T follicular helper cell (primary cell): ENCODE data around the gene CNDP1.

Source experiments
- DNase-seq: peaks from one replicate; pipeline ENCODE4 v3.0.0-alpha.2; 2020; ENCODE audit warnings: low read depth

Gene CNDP1

GRCh38 chr18:74582642-74583041 lies 48.3 kb downstream of the CNDP1 start:
- no peak for DNase-seq

- DNase-seq, result no peak
Observed at GRCh38 chr18:74587441-74587840, 53.1 kb downstream of the CNDP1 start.

- no peak for DNase-seq
Observed at GRCh38 chr18:74589021-74589420, 54.7 kb downstream of the CNDP1 start.

- no peak for DNase-seq
Observed at GRCh38 chr18:74589811-74590210, 55.5 kb downstream of the CNDP1 start.

- DNase-seq, result no peak
Observed at GRCh38 chr18:74590671-74591070, 56.4 kb downstream of the CNDP1 start.

GRCh38 chr18:74595431-74595830 lies 61.1 kb downstream of the CNDP1 start:
- DNase-seq, result no peak

GRCh38 chr18:74597034-74597661 lies 62.8 kb downstream of the CNDP1 start:
- DNase-seq, result peak; percentile 50

GRCh38 chr18:74597662-74598349 lies 63.5 kb downstream of the CNDP1 start, which contains the start of gene ZNF407:
Gene ZNF407 (plus strand): TSS chr18:74597870. CDS start chr18:74631020, 33,150 bp downstream.
- peak; percentile 78 for DNase-seq

GRCh38 chr18:74598350-74599001 lies 64.2 kb downstream of the CNDP1 start:
- peak; percentile 57 for DNase-seq

- DNase-seq, result no peak
Observed at GRCh38 chr18:74604361-74604760, 70.1 kb downstream of the CNDP1 start.

GRCh38 chr18:74604774-74605173 lies 70.5 kb downstream of the CNDP1 start:
- no peak for DNase-seq

- no peak for DNase-seq
Observed at GRCh38 chr18:74608681-74609080, 74.4 kb downstream of the CNDP1 start.

- no peak for DNase-seq
Observed at GRCh38 chr18:74609535-74609934, 75.2 kb downstream of the CNDP1 start.

- DNase-seq, result no peak
Observed at GRCh38 chr18:74610051-74610615, 75.8 kb downstream of the CNDP1 start.

GRCh38 chr18:74610860-74611259 lies 76.6 kb downstream of the CNDP1 start:
- DNase-seq, result no peak

- no peak for DNase-seq
Observed at GRCh38 chr18:74611765-74612164, 77.5 kb downstream of the CNDP1 start.

- DNase-seq, result no peak
Observed at GRCh38 chr18:74613381-74613780, 79.1 kb downstream of the CNDP1 start.

- no peak for DNase-seq
Observed at GRCh38 chr18:74616494-74616893, 82.2 kb downstream of the CNDP1 start.

- DNase-seq, result no peak
Observed at GRCh38 chr18:74617486-74617885, 83.2 kb downstream of the CNDP1 start.

GRCh38 chr18:74622072-74622471 lies 87.8 kb downstream of the CNDP1 start:
- DNase-seq, result no peak

- DNase-seq, result peak; percentile 14
Observed at GRCh38 chr18:74623047-74623816, 88.9 kb downstream of the CNDP1 start.

GRCh38 chr18:74624466-74624865 lies 90.2 kb downstream of the CNDP1 start:
- no peak for DNase-seq
